NCI-H526 treated with DMSO at 0.1 percent for 48 hours (cell line): ENCODE results near the gene RPUSD1.
"Not testable (repeated sequence)": the region's sequence is repeated elsewhere in the genome, so short reads cannot be mapped to it uniquely, and the experiment has no call there.

Experiments used
- DNase-seq: peaks from one replicate; lab custom pipeline; 2025; lab: John Stamatoyannopoulos, UW

The RPUSD1 gene

GRCh38 chr16:766008-766819 lies 22.0 kb downstream of the RPUSD1 start:
- DNase-seq = no peak

- no peak for DNase-seq
Observed at GRCh38 chr16:765488-765865, 22.7 kb downstream of the RPUSD1 start.

- DNase-seq = no peak
Observed at GRCh38 chr16:764848-765487, 23.2 kb downstream of the RPUSD1 start.

GRCh38 chr16:764184-764750 lies 23.9 kb downstream of the RPUSD1 start:
- no peak for DNase-seq

- DNase-seq = no peak
Observed at GRCh38 chr16:763369-764183, 24.6 kb downstream of the RPUSD1 start.

- no peak for DNase-seq
Observed at GRCh38 chr16:762595-763268, 25.4 kb downstream of the RPUSD1 start.

- no peak for DNase-seq
Observed at GRCh38 chr16:761625-762513, 26.3 kb downstream of the RPUSD1 start.

GRCh38 chr16:760545-761343 lies 27.4 kb downstream of the RPUSD1 start, which contains the start of gene MSLN:
MSLN (plus strand) TSS chr16:760734; CDS start chr16:762681, 1,947 bp downstream.
- no peak for DNase-seq

- DNase-seq = no peak
Observed at GRCh38 chr16:760065-760464, 28.1 kb downstream of the RPUSD1 start.

GRCh38 chr16:759110-759910 lies 28.9 kb downstream of the RPUSD1 start:
- DNase-seq = no peak

- DNase-seq = no peak
Observed at GRCh38 chr16:756428-756827, 31.8 kb downstream of the RPUSD1 start.

GRCh38 chr16:754656-755055 lies 33.5 kb downstream of the RPUSD1 start:
- DNase-seq = no peak

- not testable (repeated sequence) for DNase-seq
Observed at GRCh38 chr16:754121-754607, 34.0 kb downstream of the RPUSD1 start.

- no peak for DNase-seq
Observed at GRCh38 chr16:752007-752312, 36.2 kb downstream of the RPUSD1 start.

GRCh38 chr16:751152-752006 lies 36.8 kb downstream of the RPUSD1 start:
- no peak for DNase-seq

- no peak for DNase-seq
Observed at GRCh38 chr16:750485-750884, 37.7 kb downstream of the RPUSD1 start.

GRCh38 chr16:749010-749409 lies 39.2 kb downstream of the RPUSD1 start:
- DNase-seq = no peak
